ENCODE measurements around the gene CDC42EP1.

DNA sequence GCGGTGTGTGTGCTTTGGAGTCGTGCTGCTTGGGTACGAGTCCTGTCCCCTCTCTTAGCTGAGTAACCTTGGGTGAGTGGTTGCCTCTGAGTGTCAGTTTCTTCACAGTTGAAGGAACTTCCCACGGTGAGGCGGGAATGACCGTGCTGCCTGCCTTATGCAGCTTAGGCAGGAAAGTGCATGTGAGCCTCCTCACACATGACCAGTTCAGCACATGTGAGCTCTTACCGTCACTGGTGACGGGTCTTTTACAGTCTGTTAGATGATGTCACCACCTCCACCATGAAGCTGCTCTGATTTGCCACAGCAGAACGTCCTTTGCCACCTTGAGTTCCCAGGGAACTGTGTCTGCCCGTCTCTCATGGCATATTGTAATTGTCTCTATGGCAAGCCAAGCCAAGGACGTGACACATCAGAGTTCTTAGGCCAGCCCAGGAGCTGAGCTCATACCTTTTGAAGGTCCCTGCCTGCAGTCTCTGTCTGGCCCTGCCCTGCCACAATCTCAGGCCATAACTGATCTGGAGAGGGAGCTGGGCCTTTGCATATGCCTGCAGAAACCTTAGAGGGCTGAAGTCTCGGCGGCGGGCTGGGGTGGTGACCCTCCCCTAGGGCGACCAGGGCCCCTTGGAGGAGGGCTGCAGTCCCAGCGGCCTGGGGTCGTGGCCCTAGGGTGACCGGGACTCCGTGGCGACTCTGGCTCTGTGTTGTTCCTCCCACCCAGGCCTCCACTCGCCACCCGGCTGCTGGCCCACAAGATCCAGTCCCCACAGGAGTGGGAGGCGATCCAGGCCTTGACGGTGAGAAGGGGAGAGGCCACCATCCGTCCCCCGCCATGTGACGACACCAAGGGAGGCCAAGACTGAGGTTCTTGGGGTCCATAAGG lies 56.2 kb downstream of the CDC42EP1 start:
- TF ChIP-seq CTCF (IDR thresholded peaks at IDR 0.05) (no peak), ZNF317 (CRISPR knock-in tag; IDR thresholded peaks at IDR 0.05; ENCODE audit: borderline replicate concordance, low read depth) (no peak), SP1 (CRISPR knock-in tag; conservative IDR thresholded peaks at IDR 0.05) (no peak), RELA (CRISPR knock-in tag; IDR thresholded peaks at IDR 0.05; ENCODE audit: borderline replicate concordance) (no peak), MYBL2 (CRISPR knock-in tag; IDR thresholded peaks at IDR 0.05) (no peak), ETV6 (CRISPR knock-in tag; IDR thresholded peaks at IDR 0.05) (no peak), NFYB (CRISPR knock-in tag; conservative IDR thresholded peaks at IDR 0.05; ENCODE audit: low read depth) (no peak), ZBTB21 (CRISPR knock-in tag; IDR thresholded peaks at IDR 0.05; ENCODE audit: borderline replicate concordance) (no peak), USF2 (CRISPR knock-in tag; IDR thresholded peaks at IDR 0.05) (no peak), IRF2 (CRISPR knock-in tag; IDR thresholded peaks at IDR 0.05; ENCODE audit: borderline replicate concordance, low read depth) (no peak), OVOL2 (CRISPR knock-in tag; IDR thresholded peaks at IDR 0.05; ENCODE audit: borderline replicate concordance) (no peak), TEAD4 (CRISPR knock-in tag; IDR thresholded peaks at IDR 0.05) (no peak)
- TF ChIP-seq, protein P1, sequence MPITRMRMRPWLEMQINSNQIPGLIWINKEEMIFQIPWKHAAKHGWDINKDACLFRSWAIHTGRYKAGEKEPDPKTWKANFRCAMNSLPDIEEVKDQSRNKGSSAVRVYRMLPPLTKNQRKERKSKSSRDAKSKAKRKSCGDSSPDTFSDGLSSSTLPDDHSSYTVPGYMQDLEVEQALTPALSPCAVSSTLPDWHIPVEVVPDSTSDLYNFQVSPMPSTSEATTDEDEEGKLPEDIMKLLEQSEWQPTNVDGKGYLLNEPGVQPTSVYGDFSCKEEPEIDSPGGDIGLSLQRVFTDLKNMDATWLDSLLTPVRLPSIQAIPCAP (CRISPR knock-in tag; IDR thresholded peaks at IDR 0.05), result no peak

All from WTC11 (cell line).